SKM-1 (cell line): ENCODE results near the gene PDE4D.

ENCODE experiments used
- DNase-seq: peaks from one replicate; lab custom pipeline; 2025; ENCODE audit not compliant: unreplicated experiment; lab: John Stamatoyannopoulos, UW

PDE4D gene

DNA sequence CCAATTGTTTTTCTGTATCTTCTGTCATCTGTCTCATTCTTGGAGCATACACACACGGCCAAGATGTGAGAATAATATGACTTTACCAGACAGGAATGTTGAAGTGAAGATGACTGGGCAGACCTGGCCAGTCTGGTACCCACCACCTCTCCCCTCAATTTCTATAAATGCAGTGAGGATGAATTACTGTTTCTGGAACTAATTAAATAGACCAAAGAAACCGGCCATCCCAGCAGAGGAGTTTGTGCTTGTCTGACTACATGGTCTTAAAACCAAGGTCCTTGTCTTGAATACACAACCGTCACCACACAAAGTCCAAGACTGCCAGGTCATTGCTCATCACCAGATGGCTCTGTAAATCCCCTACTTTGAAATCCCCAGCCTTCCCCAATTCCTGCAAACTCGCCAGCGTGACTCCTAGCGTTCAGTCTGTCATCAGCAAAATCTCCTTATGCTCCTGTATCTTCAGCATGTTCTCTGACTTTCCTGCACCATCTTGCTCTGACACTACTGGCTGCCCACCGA is 147.2 kb downstream of the PDE4D start:
- DNase-seq: no peak

DNA sequence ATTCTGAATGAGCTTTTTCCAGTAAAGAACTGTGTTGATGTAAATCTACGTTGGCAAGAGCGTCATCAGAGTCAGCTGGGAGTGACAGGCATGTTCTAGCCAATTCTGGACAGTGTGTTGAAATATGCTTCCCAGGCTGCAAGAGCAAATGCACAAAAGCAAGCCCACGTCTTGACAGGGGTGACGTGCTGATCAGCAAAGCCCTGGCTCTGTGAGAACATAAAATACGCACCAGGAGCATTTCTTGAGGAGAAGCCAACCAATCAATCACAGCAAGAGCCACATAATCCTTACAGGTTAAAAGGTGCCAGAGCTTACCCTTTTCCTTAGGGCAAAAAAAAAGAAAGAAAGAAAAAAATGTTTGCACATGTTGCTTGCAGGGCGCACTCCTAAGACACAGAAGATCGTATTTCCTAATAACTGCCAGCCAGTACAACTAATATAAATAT is 148.1 kb downstream of the PDE4D start:
- no peak for DNase-seq

DNA sequence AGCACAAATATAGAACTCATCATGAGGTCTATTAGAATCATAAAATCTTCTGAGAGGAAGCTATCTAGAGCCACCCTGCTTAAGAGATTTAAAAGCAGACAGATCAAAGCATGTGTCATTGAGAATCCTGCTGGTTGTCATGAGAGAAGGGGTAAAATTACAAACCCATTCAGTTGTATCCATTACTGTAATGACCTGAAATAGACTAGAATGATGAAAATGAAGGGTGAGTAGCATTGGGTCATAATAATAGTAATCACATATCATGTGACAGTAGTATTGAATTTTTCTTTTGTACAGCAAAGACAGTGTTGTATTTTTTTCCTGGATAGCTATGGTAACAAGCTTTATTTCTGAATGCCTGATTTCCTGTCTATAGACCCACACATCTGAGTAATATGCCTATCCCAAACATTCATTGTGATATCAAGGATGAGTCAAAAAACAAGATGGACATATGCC is 149.0 kb downstream of the PDE4D start:
- DNase-seq: no peak

DNA sequence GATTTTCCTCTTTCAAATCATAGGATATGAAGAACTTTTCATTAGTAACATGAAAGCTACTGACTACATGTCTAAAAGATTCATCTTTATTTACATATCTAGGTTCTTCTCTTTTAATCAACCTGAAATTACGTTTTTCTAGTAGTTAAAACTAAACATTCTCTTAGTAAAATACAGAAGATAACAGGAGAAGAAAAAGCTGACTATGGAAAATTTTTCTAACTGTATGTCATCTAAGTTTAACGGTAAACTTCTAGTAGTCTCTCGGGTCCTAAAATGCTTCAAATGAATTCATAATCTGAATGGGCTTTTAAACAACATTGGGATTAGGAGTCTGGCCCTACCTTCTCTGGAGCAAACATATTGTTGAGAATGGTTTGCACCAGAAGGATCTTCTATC is 151.9 kb downstream of the PDE4D start:
- no peak for DNase-seq

DNA sequence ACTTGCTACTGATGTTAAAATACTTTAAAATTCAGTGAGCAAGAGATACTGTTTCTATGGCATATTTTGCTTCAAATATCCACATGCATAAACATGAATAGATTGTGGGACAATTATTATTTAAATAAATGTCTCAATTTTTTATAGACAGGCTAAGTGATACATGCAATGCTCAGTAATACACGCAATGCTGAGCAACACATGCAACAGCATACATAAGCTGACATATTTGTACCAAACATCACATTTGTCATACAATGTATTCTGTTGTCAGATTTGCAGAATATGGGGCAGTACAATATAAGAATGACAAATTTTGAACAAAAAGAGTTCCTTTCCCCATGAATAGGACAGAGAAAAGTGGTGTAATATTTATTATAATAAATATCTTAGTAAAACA is 155.5 kb downstream of the PDE4D start:
- DNase-seq: no peak

DNA sequence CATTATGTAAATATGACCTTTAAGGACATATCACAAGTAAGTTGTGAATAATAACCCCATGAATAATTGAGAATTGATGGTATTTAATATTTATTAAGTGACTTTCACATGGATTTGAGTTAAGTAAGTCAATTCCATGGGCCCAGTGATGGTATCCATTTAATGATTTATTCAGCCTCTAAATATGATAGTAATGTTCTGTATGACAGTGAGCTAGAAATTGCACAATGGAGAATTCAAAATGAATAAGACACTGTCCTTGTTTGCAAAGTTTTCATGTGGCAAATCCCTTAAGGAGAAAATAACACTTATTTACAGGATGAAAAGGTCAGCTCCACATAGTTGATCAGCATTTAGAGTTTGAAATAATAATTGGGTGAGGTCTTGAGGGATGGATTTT is 160.7 kb downstream of the PDE4D start:
- no peak for DNase-seq

DNA sequence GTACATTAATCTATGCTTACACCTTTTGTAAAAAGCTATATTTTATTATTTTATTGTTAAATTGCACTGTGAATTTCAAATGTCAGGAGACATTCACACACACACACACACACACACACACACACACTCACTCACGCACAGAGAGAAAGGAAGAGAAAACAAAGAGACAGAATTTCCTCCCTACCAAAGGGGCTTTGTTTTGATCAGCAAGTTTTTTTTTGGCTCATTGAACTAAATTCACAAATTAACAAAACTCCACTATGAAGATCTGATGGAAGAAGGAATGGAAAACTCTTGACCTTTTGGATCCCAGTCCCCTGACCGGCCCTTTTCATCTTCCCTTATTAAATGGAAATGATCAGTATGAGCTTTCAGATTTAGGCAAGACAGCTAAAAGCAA is 161.2 kb downstream of the PDE4D start:
- no peak for DNase-seq

DNA sequence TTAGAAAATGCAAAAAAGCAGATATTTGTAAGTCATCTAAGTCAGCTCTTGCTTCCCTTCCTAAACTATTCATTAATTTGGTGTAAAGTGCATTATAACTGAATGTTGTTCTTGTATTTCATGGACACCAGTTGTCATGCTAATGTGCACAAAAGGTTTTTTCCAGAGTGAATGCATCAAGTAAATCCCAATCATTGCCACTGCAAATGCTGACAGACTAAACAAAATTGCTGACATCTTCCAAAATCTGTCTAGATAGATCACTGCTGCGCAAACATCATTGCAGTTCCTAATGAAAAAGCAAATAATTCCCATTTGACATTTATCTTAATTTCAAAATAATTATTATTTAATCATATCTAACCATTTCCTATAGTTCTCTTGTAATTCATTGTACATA is 161.7 kb downstream of the PDE4D start:
- DNase-seq: no peak

DNA sequence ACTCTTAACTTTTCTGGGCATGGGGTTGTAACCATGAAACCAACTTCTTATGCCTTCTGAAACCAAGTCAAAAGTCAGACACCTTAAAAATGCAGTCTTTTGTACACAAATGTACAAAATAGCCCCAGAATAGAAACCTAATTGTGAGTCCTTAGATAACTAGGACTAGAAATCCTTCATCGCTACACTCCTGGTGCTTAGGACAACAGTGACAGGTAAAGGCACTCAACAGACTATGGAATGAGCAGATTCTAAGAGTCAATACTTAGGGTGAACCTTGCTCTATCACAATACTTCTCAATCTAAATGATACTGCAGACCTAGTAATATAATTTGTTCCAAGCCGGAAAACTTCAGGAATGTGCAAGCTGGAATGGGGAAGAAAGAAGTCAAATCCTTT is 163.7 kb downstream of the PDE4D start:
- DNase-seq: no peak

DNA sequence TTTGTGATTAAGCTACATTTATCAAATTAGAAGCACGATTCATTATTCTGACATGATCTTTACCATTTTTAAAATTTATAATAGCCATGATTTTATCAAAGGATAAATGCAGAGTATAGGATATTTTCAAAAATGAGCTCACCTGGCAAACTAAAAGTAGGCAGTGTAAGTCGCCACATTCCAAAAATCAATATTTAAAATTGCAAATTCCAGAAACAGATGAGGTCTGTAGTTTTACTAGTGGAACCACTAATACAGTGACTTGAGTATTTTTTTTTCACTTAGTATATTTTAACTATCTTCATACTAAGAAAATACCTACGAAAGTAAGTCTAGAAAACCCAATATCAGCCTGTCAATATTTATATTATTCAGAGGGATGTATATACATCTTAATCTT is 164.2 kb downstream of the PDE4D start:
- no peak for DNase-seq

DNA sequence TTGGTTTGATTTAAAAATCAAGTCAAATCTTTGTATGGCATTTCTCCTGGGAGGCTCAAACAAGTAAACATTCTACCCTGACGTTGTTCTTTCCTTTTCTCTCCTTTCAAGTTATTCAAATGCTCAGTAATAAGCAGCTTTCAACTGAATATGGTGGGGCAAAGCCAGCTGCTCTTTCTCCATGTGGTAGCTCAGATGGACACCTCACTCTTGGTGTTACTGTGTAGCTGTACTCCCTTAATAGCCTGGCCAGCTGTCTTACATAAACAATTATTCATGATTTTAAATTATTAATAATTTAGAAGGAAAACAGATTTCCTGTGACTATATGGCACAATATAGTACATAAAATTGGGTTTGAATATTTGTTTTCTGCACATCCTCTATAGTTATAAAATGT is 165.2 kb downstream of the PDE4D start:
- no peak for DNase-seq

DNA sequence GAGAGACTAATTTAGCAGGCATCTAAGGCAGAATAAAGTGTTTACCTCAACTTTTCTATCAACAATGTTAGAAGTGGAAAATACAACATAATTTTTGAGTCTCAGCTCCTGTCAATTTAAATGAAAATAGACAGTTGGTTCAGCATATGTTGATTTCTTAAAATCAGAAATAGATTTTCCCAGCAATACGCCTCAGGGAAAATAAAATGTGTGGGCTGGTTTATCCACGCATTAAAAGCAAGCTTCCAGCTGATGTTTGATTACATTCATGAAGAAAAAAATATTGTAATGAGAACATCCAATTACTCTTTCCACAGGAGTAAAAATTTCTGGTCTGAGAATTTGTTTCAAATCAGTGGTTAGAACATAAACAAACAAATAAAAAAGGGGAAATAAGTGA is 166.3 kb downstream of the PDE4D start:
- no peak for DNase-seq

DNA sequence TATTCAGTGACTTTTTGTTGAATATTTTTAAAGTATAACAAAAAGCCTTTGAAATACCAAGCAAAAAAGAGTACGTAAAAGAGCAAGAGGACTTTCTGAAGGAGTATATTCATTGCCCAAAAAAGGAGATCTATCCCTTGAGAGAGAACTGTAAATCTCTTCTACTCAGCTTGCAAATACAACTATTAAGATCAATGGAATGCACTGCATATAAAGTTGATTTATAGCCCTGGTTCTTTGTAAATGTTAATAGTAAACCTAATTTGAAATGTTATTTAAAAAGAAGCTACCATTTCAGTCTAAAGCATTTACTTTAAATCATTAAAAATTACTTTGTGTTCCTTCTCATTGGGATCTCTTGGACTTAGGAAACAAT is 168.1 kb downstream of the PDE4D start:
- no peak for DNase-seq

DNA sequence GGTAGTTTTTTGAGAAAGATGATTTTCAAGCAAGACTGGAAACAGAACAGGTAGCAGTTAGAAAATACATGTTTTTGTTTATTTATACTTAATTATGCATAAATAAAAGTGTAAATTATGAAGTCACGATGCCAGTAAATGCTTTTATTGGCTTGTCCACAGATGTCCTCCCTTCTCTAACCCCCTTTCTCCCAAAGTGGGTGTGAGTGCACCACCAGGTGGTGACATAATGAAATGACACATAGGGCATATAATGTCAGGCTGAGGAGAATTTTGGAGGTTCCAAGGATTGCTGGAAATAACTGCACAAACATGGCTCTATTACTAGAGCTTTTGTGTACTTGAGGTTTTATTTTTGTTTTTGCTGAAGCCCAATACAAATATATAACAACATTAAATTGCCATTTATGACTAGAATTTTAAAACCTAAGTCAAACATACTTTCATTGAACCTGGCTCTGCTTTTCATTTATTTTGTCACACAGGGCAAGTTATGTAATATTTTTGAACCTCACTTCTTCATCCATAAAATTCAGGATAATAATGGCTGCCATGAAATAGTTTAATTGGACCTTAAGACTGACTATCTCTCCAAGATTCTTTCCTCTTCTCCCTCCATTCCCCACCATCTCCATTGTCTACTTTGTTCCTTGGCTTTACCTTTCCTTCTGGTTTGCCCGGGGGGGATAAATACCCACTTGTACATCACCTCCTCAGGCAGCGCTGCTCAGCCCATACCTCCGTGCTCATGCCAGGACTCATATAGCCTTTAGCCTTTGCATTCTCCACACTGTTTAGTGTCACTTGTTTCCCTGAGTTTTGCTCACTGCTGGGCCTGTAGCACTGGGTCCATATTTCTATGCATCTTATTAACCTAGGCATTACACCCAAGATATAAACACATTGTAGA is 168.8 kb downstream of the PDE4D start:
- DNase-seq: peak; percentile 5

DNA sequence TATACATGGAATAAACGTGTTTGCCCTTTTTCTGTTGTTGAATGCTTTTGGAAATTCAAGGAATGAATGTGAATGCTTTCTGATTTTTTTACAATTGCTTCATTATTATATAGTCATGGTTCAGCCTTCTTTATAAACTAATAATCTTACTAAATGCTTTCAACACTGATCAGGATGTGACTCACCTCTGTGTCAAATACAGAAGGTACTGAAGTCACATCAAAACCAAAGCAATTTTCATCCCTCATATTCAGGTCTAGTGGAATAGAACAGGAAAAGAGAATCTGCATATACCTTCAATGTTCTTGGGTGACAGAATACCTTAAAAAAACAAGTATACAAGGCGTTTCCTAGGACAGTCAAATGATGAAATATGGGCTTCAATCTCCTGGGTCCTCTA is 170.7 kb downstream of the PDE4D start:
- DNase-seq: no peak

DNA sequence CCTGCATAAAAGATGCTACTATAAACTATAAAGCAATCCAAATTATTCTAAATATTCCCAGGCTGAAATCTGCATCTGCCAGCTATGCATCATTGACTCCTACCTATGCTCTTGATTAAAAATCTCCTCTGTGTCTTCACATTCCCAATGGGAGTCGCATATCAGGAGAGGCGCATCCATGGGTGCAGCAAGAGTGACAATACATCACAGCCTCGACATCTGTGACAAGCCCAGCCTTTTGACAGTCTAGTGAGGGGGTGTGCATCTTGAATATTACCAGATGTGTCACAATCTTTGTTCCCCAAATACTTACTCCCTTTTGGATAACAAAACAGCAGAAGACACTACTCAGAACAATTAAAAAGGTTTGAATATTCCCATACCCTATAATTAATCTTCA is 171.8 kb downstream of the PDE4D start:
- DNase-seq: no peak

DNA sequence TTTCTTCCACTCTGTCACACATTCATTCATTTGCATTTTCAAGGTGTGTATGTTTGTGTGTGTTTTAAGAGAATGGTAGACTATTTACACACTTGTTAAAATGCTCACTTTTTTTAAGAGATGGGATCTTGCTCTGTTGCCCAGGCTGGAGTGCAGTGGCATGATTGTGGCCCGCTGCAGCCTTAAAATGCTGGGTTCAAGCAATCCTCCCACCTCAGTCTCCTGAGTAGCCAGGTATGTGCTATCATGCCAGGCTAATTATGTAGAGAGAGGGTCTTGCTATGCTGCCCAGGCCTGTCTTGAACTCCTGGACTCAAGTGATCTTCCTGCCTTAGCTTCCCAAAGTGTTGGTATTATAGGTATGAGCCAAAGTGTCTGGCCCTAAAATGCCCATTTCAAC is 173.5 kb downstream of the PDE4D start:
- no peak for DNase-seq

DNA sequence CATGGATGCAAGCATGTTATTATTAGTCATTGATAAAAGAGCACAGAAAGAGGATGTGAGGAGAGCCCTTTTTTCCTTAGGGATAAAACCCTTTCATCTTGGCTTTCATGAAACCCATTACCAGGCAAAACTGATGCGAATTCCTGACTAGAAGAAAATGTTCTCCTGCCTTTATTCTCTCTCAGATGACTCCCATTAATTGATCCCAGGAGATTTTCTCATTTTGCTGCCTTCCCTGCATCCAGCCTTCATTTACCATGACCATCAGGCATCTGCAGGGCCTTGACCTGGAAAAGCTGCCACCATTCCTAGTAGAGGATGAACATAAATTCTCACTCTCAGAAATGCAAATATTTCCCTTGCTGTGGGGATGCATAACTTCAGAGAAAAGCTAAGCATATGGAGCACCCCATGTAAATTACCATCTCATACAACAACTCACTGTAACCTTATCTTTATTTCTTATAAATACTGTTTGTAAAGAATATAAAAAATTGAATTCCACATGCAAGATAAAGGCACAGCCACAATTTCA is 176.5 kb downstream of the PDE4D start:
- no peak for DNase-seq

DNA sequence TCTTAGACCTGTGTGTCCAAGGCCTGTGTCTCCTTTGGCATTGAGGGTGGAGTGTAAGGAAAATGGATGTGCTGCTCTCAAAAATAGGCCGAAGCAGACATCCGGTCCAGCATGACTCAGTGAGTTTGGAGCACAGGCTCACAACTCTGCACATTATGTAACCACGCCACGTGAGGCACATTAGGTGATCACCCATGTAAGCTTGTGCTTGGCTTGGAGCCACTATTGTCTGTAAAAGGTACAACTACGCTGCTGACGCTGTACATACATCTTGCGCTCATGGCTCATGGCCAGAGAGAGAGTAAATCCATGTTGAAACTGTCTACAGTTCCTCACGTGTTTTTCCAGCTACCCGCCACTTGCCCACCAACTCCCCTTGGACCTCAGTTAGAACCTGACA is 177.5 kb downstream of the PDE4D start:
- DNase-seq: no peak

DNA sequence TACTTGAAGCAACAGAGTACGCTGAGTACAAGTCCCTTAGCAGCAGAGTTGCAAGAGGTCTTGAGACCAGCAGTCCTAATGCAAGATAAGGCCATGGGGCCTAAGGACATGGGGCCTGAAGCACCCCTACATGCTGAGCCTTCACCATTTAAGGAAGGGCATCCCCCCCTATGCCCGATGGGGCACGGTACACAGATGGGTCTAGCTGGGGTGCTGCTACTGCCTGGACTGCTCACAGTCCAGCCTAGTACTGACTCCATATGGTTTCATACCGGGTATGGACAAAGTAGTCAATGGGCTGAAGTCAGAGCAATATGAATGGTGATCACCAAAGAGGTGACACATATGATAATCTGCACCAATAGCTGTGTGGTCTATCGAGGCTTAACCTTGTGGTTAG is 178.3 kb downstream of the PDE4D start:
- DNase-seq: no peak

DNA sequence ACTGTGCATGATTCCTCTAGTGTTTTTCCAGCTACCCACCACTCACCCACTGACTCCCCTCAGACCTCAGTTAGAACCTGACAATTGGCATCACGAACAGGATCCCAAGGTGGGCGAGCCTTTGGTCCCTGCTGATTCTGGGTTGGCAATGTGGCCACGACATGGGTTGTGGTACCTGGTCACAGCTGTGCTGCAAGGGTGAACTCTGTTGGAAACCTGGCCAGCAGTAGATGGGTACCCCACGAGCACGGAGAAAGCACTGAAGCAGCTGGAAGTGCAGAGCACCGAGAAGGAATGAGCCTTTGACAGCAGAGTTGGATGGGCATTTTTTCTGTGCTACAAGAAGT is 180.1 kb downstream of the PDE4D start:
- DNase-seq: no peak

DNA sequence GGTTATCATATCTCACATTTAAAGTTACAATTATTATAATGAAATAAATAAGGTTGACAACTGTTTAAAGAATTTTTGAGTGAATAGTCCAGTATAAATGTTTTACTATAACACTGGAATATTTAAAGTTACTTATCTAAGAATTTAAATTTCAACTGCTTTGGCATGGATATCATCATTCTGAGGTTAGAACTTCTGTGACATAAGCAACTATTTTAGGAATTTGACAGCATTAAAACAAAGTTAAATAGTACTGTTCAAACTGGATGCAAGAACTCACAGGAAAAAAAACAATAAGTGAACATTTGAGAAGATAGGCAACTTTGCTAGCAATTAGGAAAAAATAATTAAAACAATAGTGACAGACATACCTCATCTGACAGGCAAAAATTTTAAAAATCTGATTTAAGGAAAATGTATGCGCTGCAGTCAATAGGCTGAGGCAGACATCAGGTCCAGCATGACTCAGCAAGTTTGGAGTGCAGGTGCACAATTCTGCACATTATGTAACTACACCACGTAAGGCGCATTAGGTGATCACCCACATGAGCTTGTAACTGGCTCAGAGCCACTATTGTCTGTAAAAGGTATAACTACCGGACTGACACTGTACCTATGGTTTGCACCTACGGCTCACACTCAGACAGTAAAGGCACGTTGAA is 180.6 kb downstream of the PDE4D start:
- DNase-seq: no peak
